HL-60 (cell line): ENCODE results near the gene ARHGAP26.

Experiments used
- POLR2AphosphoS5 ChIP-seq: IDR thresholded peaks from 2 replicates; pipeline ENCODE4 v1.6.1; 2012; ENCODE audit warnings: low read depth
- TF ChIP-seq, protein P1 (sequence below): IDR thresholded peaks from one replicate; pipeline ENCODE4 v1.5.1; 2011; ENCODE audit warnings: low read length, control low read depth, inconsistent platforms; ENCODE audit not compliant: insufficient read depth

- TF ChIP-seq, protein P1, sequence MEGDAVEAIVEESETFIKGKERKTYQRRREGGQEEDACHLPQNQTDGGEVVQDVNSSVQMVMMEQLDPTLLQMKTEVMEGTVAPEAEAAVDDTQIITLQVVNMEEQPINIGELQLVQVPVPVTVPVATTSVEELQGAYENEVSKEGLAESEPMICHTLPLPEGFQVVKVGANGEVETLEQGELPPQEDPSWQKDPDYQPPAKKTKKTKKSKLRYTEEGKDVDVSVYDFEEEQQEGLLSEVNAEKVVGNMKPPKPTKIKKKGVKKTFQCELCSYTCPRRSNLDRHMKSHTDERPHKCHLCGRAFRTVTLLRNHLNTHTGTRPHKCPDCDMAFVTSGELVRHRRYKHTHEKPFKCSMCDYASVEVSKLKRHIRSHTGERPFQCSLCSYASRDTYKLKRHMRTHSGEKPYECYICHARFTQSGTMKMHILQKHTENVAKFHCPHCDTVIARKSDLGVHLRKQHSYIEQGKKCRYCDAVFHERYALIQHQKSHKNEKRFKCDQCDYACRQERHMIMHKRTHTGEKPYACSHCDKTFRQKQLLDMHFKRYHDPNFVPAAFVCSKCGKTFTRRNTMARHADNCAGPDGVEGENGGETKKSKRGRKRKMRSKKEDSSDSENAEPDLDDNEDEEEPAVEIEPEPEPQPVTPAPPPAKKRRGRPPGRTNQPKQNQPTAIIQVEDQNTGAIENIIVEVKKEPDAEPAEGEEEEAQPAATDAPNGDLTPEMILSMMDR: no peak
- TF ChIP-seq POLR2AphosphoS5: no peak
Observed at GRCh38 chr5:142837081-142837725, 67.0 kb downstream of the ARHGAP26 start.
